Fibroblast of mammary gland (primary cell): ENCODE data around the gene EPHB6.

Experiments
- DNase-seq: peaks from one replicate; pipeline ENCODE4 v3.0.0-alpha.2; 2010; ENCODE audit warnings: low read depth
- H3K4me3 ChIP-seq: 2 replicates; pipeline ENCODE4 v1.5.1; 2011; ENCODE audit warnings: low read depth, mild to moderate bottlenecking, low read length, moderate library complexity; ENCODE audit not compliant: control insufficient read depth
- CTCF ChIP-seq: conservative IDR thresholded peaks from 2 replicates; pipeline ENCODE4 v1.5.1; 2011; ENCODE audit warnings: low read depth, low read length, inconsistent platforms; ENCODE audit not compliant: control insufficient read depth, insufficient read depth

The EPHB6 gene

GRCh38 chr7:142857625-142858024 lies 2.7 kb downstream of the EPHB6 start:
- DNase-seq: no peak
- no peak overlapping the region for H3K4me3 ChIP-seq
- no peak for TF ChIP-seq CTCF

- no peak for DNase-seq
- no peak overlapping the region for H3K4me3 ChIP-seq
- no peak for TF ChIP-seq CTCF
Measured at GRCh38 chr7:142859411-142859810, 4.5 kb downstream of the EPHB6 start.

- no peak for TF ChIP-seq CTCF
- DNase-seq: peak; percentile 86
- no peak overlapping the region for H3K4me3 ChIP-seq
Measured at GRCh38 chr7:142859829-142860228, 5.0 kb downstream of the EPHB6 start.

- DNase-seq: no peak
- TF ChIP-seq CTCF: no peak
- no peak overlapping the region for H3K4me3 ChIP-seq
Measured at GRCh38 chr7:142860968-142861367, 6.1 kb downstream of the EPHB6 start.

- H3K4me3 ChIP-seq: no peak overlapping the region
- no peak for TF ChIP-seq CTCF
- DNase-seq: no peak
Measured at GRCh38 chr7:142862351-142862750, 7.5 kb downstream of the EPHB6 start.

- no peak for DNase-seq
- no peak overlapping the region for H3K4me3 ChIP-seq
- TF ChIP-seq CTCF: no peak
Measured at GRCh38 chr7:142862786-142863400, 8.0 kb downstream of the EPHB6 start.
